ENCODE measurements around the gene LRRC28.

The LRRC28 gene

GRCh38 chr15:99305761-99306505 is 54.7 kb downstream of the LRRC28 start:
- no peak for DNase-seq (ENCODE audit: low read depth)

DNA sequence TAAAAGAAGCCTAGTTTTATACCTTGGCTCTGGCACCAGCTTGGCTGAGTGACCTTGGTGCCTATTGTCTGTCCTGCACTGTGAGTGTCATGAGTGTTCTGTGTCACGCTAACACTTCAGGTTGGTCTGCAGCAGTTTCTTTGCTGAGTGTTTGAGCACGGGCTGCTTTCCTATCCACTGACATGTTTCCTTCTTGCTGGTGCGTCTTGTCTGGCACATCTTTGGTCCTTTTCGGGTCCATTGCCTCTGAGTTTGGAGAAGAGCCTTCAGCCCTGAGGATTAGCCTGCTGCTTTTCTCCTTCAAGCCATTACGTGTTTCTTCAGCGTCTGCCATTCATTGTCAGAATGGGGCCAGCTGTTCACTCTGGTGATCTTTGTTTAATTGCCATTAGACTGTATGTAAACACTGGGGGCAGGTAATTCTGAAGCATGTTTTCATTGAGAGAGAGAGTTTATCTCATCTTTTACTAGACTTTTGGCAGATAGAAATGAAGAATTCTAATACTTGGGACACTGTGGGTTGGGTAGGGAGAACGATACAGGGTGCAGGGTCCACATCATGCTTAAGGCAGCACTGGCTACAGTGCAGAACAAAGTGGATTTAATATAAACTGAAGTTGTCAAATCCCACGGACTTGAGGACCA is 55.5 kb downstream of the LRRC28 start:
- DNase-seq (ENCODE audit: low read depth), result no peak

- no peak for DNase-seq (ENCODE audit: low read depth)
These were observed 56.5 kb downstream of the LRRC28 start for GRCh38 chr15:99307735-99308134.

- DNase-seq (ENCODE audit: low read depth), result no peak
These were observed 59.5 kb downstream of the LRRC28 start for GRCh38 chr15:99310745-99311144.

GRCh38 chr15:99312228-99312627 is 60.9 kb downstream of the LRRC28 start:
- no peak for DNase-seq (ENCODE audit: low read depth)

DNA sequence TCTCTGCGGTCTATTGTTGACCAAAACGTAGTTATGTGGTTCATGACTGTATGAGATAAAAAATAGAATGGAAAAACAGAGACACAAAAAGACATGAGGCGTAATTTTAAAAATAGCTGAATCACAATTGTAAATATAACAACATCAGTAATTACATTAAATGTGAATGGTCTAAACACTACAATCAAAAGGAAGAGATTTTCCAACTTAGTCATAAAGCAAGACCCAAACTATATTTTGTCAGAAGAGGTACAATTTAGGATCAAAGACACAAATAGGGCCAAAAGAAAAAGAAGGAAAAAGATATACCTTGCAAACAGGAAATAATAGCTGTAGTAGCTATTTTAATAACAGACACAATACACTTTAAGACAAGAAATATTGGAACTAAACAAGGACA is 61.5 kb downstream of the LRRC28 start:
- DNase-seq (ENCODE audit: low read depth), result no peak

DNA sequence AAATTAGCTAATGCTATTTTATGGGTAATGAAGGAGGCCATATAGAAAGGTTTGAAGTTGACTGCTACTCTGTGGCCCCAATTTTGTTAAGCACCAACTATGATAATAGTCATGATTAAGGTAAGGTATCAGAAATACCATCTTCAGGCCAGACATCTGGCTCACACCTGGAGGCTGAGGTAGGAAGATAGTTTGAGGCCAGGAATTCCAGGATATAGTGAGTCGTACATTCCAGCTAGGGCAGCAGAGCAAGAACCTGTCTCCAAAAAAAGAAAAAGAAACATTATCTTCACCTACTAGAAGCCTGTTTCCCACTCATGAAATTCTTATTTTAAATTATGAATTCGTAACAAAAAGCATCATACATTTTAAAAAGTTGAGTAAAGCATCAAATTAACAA is 64.4 kb downstream of the LRRC28 start:
- DNase-seq (ENCODE audit: low read depth), result no peak

- DNase-seq (ENCODE audit: low read depth), result no peak
These were observed 69.3 kb downstream of the LRRC28 start for GRCh38 chr15:99320374-99321215.

GRCh38 chr15:99321468-99321867 is 70.2 kb downstream of the LRRC28 start:
- no peak for DNase-seq (ENCODE audit: low read depth)

GRCh38 chr15:99322643-99323405 is 71.5 kb downstream of the LRRC28 start:
- no peak for DNase-seq (ENCODE audit: low read depth)

GRCh38 chr15:99324082-99324620 is 72.9 kb downstream of the LRRC28 start:
- no peak for DNase-seq (ENCODE audit: low read depth)

DNA sequence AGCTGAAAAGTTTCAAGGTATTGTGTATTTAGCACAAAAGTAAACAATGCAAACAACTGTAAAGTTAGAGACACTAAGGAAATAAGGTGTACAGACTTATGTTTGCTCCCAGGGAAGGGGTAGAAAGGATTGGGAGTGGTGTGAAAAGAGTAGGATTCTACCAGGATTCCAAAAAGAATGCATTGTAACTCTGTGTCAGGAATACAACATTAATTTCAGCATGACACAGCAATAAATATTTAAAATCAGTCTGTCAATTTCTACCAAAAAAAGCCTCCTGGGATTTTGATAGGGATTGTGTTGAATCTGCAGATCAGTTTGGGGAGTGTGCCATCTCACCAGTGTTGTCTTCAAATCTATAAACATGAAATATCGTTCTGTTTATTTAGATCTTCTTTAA is 73.4 kb downstream of the LRRC28 start:
- DNase-seq (ENCODE audit: low read depth), result no peak

DNA sequence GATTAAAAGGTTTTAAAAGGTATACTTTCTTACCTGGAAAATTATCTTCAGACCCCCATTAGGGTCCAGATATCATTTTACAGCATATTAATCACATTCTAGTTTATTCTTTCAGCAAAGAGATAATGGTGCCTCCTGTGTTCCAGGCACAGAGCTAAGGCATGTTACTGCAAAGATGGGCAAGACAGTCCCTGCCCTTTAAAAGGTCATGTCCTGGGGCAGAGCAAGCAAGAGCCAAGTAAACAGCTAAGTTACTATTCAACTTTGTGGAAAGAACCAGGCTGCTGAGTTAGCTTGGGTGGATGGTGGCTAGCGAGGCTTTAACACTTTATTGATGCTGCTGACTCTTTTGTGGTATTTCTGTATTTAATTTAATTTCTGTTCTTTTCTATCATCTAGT is 75.0 kb downstream of the LRRC28 start:
- no peak for DNase-seq (ENCODE audit: low read depth)

GRCh38 chr15:99328106-99329072 is 77.1 kb downstream of the LRRC28 start:
- DNase-seq (ENCODE audit: low read depth), result no peak

DNA sequence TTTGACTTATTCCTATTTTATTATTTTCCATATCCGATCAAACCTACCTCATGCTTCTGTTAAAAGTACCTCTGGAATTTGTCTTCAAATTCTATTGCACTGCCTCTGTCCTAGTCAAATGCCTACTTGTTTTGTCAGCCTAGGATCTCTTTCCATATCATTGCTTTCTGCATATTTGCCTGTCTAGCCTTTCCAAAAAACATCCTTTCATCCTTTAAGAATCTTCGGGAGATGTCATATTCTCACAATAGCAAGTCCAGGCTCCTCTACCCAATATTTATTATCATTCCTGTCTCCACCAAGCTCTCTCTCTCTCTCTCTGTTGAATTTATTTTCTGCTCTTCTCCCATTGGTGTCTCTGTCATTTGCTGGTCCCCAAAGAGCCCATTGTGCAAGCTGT is 80.1 kb downstream of the LRRC28 start:
- DNase-seq (ENCODE audit: low read depth), result no peak

- DNase-seq (ENCODE audit: low read depth), result no peak
These were observed 82.1 kb downstream of the LRRC28 start for GRCh38 chr15:99333413-99333812.

- no peak for DNase-seq (ENCODE audit: low read depth)
These were observed 82.7 kb downstream of the LRRC28 start for GRCh38 chr15:99333981-99334380.

GRCh38 chr15:99335508-99335907 is 84.2 kb downstream of the LRRC28 start:
- DNase-seq (ENCODE audit: low read depth), result no peak

GRCh38 chr15:99336794-99337193 is 85.5 kb downstream of the LRRC28 start:
- DNase-seq (ENCODE audit: low read depth), result no peak

DNA sequence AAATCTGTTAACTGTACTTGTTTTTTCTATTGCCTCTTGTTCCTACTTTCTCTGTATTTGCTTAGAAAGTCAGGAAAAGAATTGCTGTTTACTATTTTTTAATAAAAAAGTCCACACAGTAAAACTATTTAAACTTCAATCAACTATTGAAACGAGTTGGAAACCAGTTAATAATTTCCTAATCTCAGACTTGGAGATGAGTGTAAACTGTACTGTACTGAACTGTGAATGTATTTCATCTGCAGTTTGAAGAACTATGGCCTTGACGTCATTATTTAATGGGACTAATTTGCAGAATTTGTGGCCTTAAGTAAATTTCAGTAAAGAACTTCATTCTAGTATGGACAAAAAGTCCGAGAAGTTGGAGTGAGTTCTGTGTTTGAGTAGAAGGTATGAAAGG is 89.1 kb downstream of the LRRC28 start:
- DNase-seq (ENCODE audit: low read depth), result no peak

DNA sequence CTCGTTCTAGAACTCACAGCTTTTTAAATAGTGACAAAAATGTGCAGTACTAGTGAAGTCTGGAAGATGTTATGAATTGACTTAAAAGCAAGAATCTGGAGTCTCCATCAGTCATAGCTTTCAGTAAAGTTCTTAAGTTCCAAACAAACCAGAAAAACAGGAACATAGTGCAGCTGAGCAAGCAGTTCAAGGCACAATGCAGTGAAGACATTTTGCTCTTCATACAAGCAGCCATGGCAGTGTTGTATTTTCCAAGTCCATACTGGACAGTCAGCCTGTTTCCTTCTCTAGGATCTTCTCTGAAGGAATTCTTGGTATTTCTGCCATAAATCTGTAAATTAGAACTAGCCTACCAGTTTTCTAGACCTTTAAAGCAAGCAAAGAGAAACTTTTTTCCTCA is 90.5 kb downstream of the LRRC28 start:
- no peak for DNase-seq (ENCODE audit: low read depth)
